ENCODE data around the gene SPATA2. TPM values are rescaled to one million over a fixed set of nuclear protein-coding genes. Genes with fewer than 3 reads are reported as not detected.

Gene SPATA2
- total RNA-seq, 1 experiment from 2014 or later, result 6.6 TPM

DNA sequence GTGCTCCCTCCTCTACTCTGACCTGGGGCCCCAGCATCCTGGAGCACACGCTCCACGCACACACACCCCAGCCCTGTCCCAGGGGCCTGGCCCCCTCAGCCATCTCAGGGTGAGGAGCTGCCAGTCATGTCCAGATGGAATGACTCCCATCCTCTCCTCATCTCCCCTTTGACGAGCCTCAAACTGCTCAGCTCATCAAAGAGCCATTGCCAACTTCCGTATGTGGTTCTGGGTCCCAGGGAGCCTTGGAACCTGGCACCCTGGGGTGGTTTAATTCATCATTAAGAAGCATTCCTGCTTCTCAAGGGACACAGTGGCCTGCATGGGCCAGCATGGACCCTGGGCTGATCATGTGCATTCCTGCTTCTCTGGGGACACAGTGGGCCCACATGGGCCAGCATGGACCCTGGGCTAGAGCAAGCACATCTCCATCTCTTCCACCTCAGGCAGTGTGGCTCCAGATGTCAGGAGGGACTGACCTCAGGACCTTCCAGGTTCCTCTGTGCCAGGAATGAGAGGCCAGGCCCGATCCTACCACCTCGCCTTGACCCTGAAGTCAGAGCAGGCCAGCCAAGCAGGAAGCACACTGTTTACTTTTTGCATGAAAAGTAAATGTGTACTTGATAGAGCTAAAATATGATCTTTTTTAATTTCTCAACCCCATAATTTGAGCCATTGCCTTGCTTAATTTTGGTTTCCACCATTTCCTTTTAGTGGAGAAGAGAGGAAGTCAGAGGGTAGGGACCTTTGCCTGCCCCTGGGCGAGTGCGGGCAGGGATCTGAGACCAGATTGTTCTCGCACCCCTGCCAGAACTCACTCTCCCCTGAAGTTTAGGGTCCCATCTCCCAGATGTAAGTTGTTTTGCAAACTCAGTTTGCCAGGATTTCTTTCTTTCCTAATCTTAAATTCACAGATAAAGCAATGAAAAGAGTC, 26.1 kb downstream of the SPATA2 start (continued):
- TF ChIP-seq, protein P1, sequence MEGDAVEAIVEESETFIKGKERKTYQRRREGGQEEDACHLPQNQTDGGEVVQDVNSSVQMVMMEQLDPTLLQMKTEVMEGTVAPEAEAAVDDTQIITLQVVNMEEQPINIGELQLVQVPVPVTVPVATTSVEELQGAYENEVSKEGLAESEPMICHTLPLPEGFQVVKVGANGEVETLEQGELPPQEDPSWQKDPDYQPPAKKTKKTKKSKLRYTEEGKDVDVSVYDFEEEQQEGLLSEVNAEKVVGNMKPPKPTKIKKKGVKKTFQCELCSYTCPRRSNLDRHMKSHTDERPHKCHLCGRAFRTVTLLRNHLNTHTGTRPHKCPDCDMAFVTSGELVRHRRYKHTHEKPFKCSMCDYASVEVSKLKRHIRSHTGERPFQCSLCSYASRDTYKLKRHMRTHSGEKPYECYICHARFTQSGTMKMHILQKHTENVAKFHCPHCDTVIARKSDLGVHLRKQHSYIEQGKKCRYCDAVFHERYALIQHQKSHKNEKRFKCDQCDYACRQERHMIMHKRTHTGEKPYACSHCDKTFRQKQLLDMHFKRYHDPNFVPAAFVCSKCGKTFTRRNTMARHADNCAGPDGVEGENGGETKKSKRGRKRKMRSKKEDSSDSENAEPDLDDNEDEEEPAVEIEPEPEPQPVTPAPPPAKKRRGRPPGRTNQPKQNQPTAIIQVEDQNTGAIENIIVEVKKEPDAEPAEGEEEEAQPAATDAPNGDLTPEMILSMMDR (IDR thresholded peaks at IDR 0.05 in 2 of 3, conservative IDR thresholded peaks at IDR 0.05 in 1 of 3; ENCODE audit: borderline replicate concordance in 1 of 3, insufficient read depth in 1 of 3, low read depth in 2 of 3, low read length in 2 of 3), result no peak
- no peak for TF ChIP-seq EGR1 (IDR thresholded peaks at IDR 0.05; ENCODE audit: low read depth)
- no peak for TF ChIP-seq RAD21 (IDR thresholded peaks at IDR 0.05; ENCODE audit: low read depth)
- no peak for TF ChIP-seq POLR2AphosphoS5 (IDR thresholded peaks at IDR 0.05; ENCODE audit: low read depth, low read length)
- no peak for TF ChIP-seq ZNF274 (IDR thresholded peaks at IDR 0.05; ENCODE audit: low read depth, low read length)

DNA sequence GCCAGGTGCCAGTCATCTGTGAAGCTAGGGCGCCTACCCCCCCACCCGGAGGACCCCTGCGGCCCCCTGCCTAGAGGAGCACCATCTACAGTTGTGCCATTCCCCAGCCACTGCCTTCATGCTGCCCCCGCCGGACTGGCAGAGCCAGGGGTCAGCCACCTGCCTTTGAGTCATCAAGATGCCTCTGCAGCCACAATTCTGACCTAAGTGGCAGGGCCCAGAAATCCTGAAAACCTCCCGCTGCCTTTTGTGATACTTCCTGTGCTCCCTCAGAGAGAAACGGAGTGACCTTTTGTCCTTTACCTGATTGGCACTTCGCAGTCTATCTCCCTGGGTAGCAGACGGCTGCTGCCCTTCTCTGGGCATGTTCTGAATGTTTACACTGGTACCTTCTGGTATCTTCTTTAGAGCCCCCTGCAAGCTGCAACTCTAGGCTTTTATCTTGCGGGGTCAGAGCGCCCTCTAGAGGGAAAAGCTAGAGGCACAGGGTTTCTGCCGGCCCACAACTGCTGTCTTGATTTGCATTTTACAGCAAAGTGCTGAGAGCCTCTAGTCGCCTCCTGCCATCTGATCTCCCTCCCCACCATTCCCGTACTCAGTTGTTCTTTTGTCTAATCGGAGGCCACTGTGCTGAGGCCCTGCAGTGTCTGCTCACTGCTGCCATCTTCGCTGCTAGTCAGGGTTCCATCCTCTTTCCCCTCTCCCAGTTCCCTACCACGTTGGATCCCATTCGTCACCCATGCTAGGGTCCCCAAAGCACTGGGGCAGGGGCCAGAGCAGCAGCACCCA, 26.9 kb downstream of the SPATA2 start:
- no TSS peak for BruUV-seq (replicated peaks)
- H3K4me2 ChIP-seq (ENCODE audit: low read length), result no peak overlapping the region
- peak; percentile 21 for DNase-seq (ENCODE audit: low read depth, low spot score)
- no peak overlapping the region for H2AFZ ChIP-seq (ENCODE audit: low read depth, low read length, poor library complexity, severe bottlenecking)
- no peak overlapping the region for H3K9ac ChIP-seq (ENCODE audit: low read length)
- intact Hi-C loops (cut with micrococcal nuclease), result loop anchor here (1.0 to 5.0 kb wide), 3 partner anchors 184 to 346 kb away; no protein-coding TSS in a partner anchor
- peaks cover 0 to 5% of the 10 kb centered on the region in 2 experiments; a peak in 1 of 4 replicates for H3K4me1 ChIP-seq (ENCODE audit: control insufficient read depth in 1 of 2, insufficient read depth in 2 of 2, low read length in 2 of 2)
- H3K27me3 ChIP-seq (ENCODE audit: insufficient read depth, low read length), result no peaks in the 10 kb centered on the region
- no peak overlapping the region for H3K27ac ChIP-seq (ENCODE audit: low read depth, low read length)
- H3K9me3 ChIP-seq (ENCODE audit: control insufficient read depth in 1 of 2, insufficient read depth in 1 of 2, low read depth in 1 of 2, low read length in 2 of 2), result no peaks in the 10 kb centered on the region
- H3K36me3 ChIP-seq (ENCODE audit: control insufficient read depth in 1 of 2, insufficient read depth in 2 of 2, low read length in 2 of 2), result no peaks in the 10 kb centered on the region
- no peak overlapping the region for H3K4me3 ChIP-seq (replicated peaks in 1 of 2; ENCODE audit: low read depth in 1 of 2, low read length in 2 of 2)
- H4K20me1 ChIP-seq (ENCODE audit: insufficient read depth), result no peaks in the 10 kb centered on the region
- no peaks in the 10 kb centered on the region for H3K79me2 ChIP-seq (ENCODE audit: insufficient read depth, low read length)
- ChIA-PET RAD21 (ENCODE audit: low non-redundant PET in 1 of 2, low total read pairs in 2 of 2, uncharacterized antibody in 2 of 2, unreplicated experiment in 2 of 2) (interaction anchor here (0.6 to 1.5 kb wide), 4 partner anchors 194 to 280 kb away, joined by 3 to 4 read pairs (median 3); no protein-coding TSS in a partner anchor), POLR2A (no interaction called here), CTCF (interaction anchor here (1.0 to 5.5 kb wide), 16 partner anchors 8 to 380 kb away, joined by 3 to 43 read pairs (median 4); no protein-coding TSS in a partner anchor)
- H3K9me2 ChIP-seq (ENCODE audit: insufficient read depth), result no peaks in the 10 kb centered on the region
- ATAC-seq, result peak; percentile 84
- TF ChIP-seq EZH2phosphoT487 (IDR thresholded peaks at IDR 0.05; ENCODE audit: borderline replicate concordance), result no peak
- no peak for TF ChIP-seq POLR2A (IDR thresholded peaks at IDR 0.05; ENCODE audit: borderline replicate concordance, extremely low read depth, insufficient read depth, insufficient read length)
- no peak for TF ChIP-seq JUND (IDR thresholded peaks at IDR 0.05)
- peak; percentile 19 for TF ChIP-seq TCF7L2 (IDR thresholded peaks at IDR 0.05; ENCODE audit: borderline replicate concordance, extremely low read depth, insufficient read depth, insufficient read length)
- no peak for TF ChIP-seq EZH2 (IDR thresholded peaks at IDR 0.05)
- no peak for TF ChIP-seq EGR1 (IDR thresholded peaks at IDR 0.05; ENCODE audit: low read depth)
- no peak for TF ChIP-seq SRF (IDR thresholded peaks at IDR 0.05; ENCODE audit: low read depth)
- TF ChIP-seq FOSL1 (IDR thresholded peaks at IDR 0.05; ENCODE audit: low read depth), result no peak
- TF ChIP-seq CBX3 (IDR thresholded peaks at IDR 0.05; ENCODE audit: low read depth), result no peak
- 0 out of 2 replicates have a peak, but pooled peaks have one; percentile 21 for TF ChIP-seq POLR2AphosphoS5 (IDR thresholded peaks at IDR 0.05; ENCODE audit: low read depth, low read length)
- TF ChIP-seq ZNF274 (IDR thresholded peaks at IDR 0.05; ENCODE audit: low read depth, low read length), result no peak
- TF ChIP-seq ELF1 (IDR thresholded peaks at IDR 0.05; ENCODE audit: borderline replicate concordance, low read depth), result no peak
- no peak for TF ChIP-seq YY1 (IDR thresholded peaks at IDR 0.05; ENCODE audit: extremely low read depth, insufficient replicate concordance, low read depth, low read length)
- TF ChIP-seq, protein P2, sequence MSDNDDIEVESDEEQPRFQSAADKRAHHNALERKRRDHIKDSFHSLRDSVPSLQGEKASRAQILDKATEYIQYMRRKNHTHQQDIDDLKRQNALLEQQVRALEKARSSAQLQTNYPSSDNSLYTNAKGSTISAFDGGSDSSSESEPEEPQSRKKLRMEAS (IDR thresholded peaks at IDR 0.05), result no peak
